NCI-H1092 treated with DMSO at 0.1 percent for 48 hours (cell line): ENCODE measurements around the gene MSLN.

ENCODE experiments used
- DNase-seq: peaks from one replicate; lab custom pipeline; 2025; lab: John Stamatoyannopoulos, UW

The MSLN gene

DNA sequence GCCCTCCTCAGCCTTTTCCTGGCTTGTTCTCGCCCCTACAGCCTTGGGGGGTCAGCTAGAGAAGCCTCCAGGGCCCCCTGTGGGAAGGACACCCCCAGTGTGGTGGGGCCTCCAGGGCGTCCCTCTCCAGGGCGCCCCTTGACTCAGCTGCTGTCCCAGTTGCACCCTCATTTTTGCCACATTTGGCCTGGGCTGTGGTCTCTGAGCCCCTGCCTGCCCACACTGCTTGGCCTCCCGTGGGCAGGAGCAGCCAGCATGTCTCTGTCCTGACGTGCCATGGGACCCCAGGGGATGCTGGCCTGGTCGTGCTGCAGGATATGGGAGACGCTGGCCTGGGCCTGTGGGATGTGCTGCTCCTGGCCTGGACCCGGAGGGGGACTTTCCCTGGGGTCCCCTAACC, 32.9 kb downstream of the MSLN start:
- DNase-seq = no peak

DNA sequence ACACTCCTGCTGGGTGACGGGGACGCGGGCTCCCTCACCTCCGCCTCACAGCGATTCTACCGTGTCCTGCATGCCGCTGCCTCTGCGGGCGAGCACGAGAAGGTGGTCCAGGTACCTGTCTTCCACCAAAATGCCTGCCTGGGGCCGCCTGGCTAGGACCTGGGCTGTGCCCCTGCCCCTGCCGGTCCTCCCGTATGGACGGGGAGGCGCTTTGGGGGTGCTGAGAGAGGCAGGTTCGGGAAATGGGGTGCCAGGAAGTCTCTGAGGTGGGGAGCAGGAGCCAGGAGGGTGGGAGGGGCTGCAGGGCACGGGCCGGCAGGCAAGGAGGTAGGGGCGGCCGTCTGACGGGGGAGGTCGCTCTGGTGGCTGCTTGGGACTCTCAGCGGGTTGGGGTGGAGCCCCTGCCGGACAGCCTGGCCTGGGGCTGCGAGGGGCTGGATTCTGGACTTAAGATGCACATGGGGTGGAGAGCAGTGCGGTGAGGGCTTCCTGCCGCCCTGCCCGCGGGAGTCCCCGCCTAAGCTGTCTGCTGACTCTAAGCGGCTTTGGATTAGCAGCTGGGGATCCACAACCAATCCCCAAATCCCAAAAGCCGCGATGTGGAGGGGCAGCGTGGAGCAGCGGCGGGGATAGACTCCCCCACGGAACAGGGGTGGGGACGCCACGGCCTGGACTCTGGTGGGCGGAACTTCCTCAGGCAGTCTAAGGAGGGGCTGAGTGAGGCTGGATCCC, 33.7 kb downstream of the MSLN start:
- DNase-seq = no peak

DNA sequence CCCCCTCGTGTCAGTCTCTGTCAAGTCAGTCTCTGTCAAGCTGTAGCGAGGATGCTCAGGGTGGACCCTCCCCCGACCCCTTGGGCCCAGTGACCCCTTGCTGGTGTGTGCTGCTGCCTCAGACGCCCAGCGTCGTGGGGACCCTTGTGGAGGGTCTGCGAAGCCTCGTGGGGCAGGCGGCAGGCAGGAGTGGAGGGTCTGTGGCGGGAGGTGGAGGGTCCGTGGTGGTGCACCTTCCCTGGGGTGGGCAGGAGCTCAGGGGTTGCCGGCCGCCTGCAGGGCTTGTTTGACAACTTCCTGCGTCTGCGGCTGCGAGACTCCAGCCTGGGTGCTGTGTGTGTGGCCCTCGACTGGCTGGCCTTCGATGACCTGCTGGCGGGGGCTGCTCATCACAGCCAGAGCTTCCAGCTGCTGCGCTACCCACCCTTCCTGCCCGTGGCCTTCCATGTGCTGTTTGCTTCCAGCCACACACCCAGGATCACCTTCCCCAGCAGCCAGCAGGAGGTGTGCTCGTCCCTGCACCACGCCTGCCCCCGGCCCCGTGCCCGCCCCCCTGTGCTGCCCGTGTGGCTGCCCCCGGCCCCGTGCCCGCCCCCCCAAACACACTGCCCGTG, 34.4 kb downstream of the MSLN start:
- no peak for DNase-seq

DNA sequence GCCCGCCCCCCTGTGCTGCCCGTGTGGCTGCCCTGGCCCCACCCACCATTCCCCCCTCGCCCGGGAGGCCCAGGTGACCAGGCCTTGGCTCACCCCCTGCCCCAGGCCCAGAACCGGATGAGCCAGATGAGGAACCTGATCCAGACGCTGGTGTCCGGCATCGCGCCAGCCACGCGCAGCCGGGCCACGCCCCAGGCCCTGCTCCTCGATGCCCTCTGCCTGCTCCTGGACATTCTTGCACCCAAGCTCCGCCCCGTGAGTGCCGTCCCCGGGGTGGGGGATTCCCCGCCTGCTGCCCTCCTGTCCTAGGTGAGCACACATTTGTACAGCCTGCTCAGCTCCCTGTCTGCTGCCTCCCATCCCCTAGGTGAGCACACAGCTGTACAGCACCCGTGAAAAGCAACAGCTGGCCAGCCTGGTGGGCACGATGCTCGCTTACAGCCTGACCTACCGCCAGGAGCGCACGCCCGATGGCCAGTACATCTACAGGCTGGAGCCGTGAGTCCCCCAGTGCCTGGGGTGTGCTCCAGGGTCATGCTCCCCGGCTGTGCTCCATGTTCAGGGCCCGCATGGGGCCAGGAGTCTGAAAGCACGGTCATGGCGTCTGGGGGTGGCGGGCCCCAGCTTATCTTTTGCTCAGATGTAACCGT, 35.2 kb downstream of the MSLN start:
- DNase-seq = no peak

DNA sequence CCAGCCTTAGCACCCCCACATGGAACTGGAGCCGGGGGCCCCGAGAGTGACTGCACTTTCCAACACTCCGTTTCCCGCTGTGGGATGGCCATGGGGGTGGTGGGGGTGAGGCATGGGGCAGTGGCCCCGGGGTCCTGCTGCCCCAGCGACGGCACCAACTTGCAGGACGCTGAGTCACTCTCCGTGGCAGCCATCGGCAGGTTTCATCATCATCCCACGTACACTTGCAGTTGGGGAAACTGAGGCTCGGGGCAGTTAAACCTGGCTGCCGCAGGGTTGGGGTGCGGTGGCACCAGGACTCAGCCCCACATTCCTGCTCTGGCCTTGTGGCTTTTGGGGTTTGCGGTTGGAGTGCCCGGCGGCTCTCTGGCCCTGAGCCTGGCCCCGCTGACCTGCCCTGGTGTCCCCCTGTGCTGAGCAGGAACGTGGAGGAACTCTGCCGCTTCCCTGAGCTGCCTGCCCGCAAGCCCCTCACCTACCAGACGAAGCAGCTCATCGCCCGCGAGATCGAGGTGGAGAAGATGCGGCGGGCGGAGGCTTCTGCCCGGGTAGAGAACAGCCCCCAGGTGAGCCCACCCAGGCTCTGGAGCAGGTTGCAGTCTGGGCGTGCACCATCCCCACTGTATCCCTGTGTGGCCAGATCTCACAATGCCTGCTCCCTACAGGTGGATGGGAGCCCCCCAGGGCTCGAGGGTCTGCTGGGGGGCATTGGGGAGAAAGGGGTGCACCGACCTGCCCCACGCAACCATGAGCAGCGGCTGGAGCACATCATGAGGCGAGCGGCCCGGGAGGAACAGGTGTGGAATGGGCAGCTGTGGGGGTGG, 36.0 kb downstream of the MSLN start:
- no peak for DNase-seq

DNA sequence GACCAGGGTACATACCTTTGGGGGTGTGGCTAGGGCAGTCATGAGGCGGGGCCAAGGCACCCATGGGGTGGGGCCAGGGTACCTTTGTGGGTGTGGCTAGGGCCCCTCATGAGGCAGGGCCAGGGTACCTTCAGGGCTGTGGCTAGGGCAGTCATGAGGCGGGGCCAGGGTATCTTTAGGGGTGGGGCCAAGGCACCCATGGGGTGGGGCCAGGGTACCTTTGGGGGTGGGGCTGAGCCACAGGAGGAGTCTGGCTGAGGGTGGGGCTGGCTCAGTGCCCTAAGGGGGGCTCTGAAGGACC, 36.5 kb downstream of the MSLN start:
- DNase-seq = no peak

DNA sequence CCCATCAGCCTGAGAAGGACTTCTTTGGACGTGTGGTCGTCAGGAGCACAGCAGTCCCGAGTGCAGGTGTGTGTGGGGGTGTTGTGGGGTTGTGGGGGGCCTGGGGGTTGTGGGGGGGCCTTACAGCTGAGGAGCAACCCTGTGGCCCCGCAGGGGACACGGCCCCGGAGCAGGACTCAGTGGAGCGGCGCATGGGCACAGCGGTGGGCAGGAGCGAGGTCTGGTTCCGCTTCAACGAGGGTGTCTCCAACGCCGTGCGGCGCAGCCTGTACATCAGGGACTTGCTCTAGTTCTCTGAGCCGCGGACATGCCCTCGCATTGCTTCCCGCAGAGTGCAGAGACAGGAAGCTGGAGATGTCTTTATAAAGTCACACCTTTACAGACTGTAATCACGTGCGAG, 37.2 kb downstream of the MSLN start:
- DNase-seq = no peak

DNA sequence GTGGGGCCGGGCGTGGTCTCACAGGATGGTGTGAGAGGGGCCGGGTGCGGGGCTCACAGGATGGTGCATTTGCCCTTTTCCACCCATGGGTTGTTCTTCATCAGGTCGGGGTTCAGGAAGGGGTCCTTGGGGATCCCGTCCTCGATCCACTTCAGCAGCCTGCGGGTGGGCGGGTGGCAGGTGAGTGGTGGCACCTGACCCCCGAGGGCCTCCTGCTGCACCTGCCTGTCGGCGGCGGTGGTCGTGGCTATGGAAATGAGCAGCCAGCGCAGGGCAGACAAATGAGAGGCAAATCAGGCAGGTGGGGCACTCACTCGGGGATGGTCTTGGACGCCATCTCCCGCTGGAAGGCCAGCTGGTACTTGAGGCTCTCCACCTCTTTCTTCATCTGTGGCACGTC, 38.1 kb downstream of the MSLN start:
- no peak for DNase-seq

DNA sequence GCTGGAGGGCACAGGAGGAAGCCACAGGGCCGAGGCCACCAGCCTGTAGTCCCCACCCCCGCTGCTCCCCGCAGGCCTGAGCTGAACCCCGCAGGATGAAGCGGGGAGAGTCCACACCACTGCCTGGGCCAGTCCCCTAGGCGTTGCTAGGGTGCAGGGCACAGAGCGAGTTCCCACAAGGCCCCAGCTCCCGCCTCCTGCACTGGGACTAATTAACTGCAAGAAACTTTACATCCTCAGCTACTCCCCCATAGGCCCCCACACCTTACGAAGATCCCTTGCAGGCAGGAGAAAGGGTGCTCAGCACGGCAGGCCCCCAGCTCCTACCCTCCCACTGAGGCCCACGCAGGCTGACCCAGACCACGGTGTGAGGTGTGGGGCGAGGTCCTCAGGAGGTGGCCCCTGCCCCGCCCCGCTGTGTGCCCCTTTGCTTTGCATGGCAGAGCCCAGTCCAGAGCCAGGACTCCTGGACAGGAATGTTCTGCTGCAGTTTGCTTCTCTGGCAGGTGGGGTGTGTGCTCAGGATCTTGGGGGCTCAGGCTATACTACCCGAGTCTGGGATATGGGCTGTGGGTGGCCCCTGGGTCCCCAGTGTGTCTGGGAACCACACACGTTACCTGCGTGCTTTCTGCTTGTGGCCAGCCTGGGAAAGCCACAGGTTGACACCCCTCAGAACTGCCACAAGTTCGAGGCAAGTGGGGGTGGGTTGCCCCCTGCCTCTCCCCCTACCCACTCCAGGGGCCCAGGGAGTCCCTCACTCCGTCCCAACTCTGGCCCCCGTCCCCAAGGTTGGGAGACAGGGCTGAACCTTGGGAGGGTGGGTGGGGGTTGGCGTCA, 38.8 kb downstream of the MSLN start:
- no peak for DNase-seq

DNA sequence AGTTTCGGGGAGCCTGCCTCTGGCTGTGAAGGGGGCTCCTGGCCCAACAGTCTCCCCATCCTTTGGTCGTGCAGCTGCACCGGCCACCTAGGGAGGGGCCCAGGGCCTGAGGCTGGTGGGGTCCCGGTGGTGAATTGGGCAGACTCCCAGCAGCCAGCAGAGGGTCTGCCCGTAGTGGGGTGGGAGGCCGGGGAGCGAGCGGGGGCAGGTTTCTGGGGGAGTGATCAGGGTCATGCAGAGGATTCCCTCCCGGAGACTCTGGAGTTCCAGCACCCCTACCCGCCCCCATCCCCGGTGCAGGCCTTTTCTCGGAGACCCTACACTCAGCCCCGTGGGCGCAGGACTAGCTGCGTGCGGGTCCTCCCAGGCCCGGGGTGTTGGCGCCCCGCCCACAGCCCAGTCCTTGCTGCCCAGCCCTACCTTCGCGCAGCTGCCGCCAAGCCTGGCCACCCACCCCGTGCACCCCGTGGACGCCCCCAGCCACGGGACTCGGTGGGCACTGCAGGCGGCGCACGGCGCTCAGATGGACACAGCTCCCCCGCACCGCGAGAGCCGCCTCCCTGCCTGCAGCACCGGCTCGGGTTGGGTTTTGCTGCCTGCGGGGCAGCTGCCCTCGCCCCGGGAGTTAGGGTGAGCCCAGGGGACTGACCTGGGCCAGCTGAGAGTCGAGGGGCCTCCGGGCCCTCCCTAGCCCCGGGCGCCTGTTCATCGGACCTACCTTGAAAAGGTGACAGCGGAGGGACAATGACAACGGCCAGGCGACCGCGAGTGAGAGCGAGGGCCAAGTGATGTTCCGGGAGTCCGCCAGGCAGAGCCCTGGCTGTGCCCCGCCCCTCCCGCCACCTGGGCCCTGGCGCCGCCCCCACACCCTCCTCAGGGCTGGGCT, 39.7 kb downstream of the MSLN start, which contains the start of gene GNG13:
Gene GNG13 (minus strand): TSS at position 787 of the 886 bp plus-strand sequence. CDS start 1,657 bp downstream, outside the sequence.
- no peak for DNase-seq

DNA sequence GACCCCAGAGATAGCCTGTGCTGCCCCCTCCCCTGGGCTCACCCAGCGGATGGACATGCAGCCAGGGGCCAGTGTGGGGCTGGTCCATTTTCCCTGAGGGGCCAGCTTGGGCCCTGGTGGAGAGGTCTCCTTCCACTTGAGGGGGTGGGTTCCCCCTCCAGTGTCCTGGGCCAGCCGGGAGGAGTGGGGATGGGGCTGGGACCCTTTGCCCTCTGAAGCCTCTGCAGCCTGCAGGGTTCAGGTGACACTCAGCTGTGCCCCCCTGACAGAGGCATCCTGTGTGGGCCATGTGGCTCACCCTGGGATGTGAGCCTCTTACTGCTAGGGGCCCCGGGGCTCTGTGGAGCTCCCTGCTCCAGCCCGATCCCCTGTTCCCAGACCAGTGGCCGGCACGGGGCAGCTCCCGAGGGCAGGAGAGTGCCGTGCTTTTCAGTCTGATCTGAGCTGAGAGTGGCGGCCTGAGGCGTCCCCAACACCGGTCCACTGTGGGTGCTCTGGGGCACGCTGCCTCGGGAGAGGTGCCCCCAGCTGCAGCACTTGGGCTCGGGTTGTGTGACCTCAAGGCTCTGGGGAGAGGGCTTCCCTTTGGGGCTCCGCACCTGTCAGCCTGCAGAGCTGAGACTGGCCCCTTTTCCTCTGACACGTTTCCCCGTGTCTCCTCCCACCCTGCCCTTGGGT, 40.4 kb downstream of the MSLN start:
- DNase-seq = no peak

DNA sequence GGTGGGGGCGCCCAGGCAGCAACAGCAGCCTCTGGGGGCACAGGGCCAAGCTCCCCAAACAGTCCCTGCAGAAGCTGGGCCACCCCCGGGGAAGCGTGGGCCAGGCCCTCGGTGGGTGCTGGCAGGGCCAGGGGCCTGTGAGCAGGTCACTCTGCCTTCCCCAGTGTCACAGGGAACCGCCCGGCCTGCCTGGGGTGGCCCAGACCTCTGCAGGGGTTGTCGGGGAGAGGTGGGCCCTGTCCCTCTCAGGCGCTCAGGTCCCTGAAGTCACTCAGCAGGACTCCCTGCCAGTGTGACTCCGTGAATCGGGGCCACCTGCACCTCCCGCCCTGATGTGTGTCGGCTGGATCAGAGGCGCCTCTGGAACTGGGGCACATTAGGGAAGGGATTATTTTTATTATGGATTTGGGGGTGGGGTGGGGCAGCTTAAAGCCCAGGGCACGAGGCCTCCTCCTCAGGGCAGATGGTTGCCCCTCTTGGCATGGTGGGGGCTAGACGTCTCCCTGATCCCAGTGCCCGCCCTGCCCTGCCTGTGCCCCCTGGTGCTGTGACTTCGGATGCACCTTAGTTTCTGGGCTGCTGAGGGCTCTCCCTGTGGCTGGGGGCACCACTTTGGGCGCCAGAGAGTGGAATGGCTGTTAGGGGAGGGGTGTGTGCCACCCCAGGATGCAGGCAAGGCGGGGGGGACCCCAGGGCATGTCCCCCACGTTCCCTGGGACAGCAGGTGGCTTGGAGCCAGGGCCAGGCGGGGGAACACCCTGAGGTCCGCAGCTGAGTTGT, 41.2 kb downstream of the MSLN start:
- no peak for DNase-seq

DNA sequence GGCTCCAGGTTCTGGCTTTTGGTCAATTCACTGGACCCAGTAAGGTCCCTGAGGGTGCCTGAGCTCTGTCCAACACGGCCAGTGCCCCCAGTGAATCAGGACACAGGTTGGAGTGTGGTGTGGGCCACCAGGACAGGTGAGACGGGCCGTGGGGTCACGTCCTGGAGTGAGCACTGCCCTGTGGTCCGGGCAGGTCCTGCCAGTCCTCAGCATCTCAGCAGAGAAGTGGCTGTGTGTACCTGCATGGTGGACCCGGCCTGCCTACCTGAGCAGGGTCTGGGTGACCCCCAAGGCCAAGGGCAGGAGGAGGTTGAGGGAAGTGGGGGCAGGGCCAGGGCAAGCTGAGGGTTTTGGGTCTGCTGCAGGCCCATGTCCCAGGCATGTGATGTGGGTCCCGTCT, 41.9 kb downstream of the MSLN start:
- DNase-seq = no peak

DNA sequence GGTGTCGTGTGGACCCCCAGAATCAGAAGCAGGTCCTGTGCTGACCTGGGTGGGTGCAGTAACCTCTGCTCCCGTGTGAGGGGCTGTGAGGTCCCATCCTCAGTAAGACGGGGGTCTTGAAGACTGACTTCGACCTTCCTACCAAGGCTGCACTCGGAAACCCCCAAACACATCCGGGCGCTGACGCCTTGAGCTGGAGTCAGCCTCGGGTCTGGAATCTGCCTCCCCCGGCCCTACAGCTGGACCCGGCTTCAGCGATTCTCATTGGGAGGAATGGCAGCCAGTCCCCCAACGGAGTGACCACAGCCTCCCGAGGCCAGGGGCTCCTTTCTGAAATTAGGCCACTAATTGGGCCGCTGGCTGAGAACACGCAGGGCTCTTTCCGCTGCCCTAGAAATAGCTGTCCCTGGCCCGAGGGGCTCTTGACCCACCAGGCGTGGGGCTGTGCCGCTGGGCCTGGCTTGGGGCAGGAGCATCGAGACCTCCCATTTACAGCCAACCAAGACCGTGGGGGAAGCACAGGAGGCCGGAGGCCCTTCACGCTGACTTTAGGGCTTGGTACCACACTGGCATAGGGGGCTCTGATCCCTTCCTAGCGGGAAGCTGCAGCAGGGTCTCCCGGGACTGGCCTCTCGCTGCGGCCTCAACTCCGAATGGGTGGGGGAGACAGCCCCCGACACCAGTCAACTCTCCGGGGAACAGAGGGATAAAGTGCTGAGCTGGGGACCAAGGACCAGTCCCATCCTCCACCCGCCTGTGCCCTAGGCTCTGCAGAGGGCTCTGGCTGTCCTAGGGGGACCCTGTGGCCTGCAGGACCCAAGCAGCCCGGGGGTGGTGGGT, 42.6 kb downstream of the MSLN start:
- no peak for DNase-seq

DNA sequence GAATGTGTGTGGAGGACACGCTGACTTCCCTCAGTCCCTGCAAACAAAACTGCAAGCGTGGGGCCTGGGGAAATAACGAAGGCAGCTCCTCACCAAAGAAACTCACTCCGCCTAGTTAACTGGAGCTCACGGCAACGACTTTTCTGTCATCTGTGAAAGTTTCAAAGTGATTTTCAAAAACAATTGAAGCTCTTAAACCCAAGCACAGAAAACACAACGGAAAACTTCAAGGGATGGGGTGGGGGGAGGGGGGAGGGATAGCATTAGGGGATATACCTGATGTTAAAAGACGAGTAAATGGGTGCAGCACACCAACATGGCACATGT, 43.2 kb downstream of the MSLN start:
- no peak for DNase-seq

DNA sequence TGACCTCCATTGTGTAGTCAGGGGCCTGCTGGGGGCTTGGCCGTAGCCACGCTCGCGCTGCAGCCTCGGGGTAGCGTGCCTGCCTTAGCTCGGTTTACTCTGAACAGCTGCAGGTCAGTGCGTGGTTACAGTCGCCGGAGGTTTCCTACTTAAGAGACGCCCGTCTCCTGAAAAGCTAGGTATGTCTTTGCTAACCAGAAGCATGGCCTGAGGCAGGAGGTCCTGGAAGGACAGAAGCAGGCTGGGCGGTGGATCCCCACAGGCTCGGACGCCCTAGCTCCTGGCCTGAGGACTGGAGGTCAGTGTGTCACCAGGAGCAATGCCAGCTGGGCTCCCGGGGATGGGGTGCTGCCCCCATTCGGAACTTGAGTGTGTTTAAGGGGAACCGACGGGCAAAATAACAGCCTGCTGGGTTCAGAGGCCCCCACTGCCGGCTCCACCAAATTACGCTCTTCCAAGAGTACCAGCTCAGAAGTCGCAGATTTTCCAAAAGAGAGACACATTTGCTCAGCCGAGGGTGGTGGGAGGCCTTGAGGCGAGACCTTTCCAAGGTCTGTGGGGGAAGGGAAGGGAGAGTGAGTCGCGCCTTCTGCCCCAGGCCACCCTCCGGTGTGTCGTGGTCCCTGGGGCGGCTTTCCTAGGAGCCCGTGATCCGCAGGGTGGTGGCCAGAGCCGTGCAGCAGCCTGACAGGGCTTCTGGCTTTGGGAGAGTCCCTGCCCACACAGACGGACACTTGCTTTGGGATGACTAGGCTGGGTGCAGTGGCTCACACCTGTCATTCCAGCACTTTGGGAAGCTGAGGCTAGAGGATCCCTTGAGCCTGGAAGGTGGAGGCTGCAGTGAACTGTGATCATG, 43.9 kb downstream of the MSLN start:
- DNase-seq = no peak

DNA sequence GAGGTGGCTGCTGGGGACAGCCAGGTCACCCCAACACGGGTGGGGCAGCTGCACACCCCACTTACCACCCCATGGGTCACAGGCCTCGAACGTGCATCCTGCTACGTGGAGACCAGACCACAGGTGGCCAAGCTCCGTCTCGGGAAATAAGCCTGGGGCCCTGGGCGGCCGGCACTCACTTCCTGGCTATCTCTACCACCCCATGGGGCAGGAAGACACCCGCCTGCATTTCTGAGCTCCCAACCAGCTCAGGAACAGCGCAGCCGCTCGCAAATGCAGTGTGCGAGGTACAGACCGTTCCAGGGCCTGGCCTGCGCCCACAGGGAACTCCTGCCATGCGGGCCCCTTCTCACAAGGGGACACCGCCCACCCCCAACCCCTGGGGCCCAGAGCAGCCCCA, 44.9 kb downstream of the MSLN start:
- DNase-seq = no peak
